Measurements from ENCODE around the gene TIPRL.

- TF ChIP-seq POLR2AphosphoS5 (IDR thresholded peaks at IDR 0.05) (no peak), CTCF (IDR thresholded peaks at IDR 0.05) (no peak), POLR2A (IDR thresholded peaks at IDR 0.05) (no peak), EP300 (IDR thresholded peaks at IDR 0.05) (no peak)
Measured at GRCh38 chr1:168134132-168134531, 44.6 kb upstream of the TIPRL start.
